HepG2 (cell line): ENCODE measurements around the gene PKM. TPM values are rescaled to one million over a fixed set of nuclear protein-coding genes. Genes with fewer than 3 reads are reported as not detected.
A peak's percentile ranks its signal among the peaks of the same experiment; 100 is the strongest.

Experiments used
- ATAC-seq: fragments of 200-7000 bp; cut with Tn5 transposase; 3 replicates; pipeline ENCODE4 v1.9.1; 2020; ENCODE audit warnings: mild to moderate bottlenecking, moderate library complexity
- BruUV-seq: library from RNA; stranded (reverse); fragments of 400-500 nt; replicated peaks from 2 replicates; lab custom pipeline; 2021; lab: Mats Ljungman, UMichigan
- CTCF ChIA-PET: fragments of 300-600 bp; formaldehyde crosslinking; extraction: SDS; loops from one replicate; lab custom pipeline; 2021; ENCODE audit warnings: low total read pairs, inconsistent platforms, low intra/inter-chr PET ratio; lab: Yijun Ruan, JAX
- POLR2A ChIA-PET: fragments of 350-600 bp; sonication (Branson Sonifier 250); formaldehyde crosslinking; loops from one replicate; lab custom pipeline; 2020; ENCODE audit warnings: antibody characterized with exemption, inconsistent platforms; lab: Yijun Ruan, JAX
- DNase-seq: peaks from one replicate; pipeline ENCODE4 v3.0.0-alpha.2; 2015; ENCODE audit warnings: low spot score
- FAIRE-seq: peaks from 3 replicates; lab custom pipeline; 2011; peaks lifted over from hg19 to GRCh38; lab: Jason Lieb, UNC
- H2AFZ ChIP-seq: one replicate; pipeline ENCODE4 v1.6.1; 2011; ENCODE audit warnings: low read length, inconsistent platforms
- H3K27ac ChIP-seq: fragments of 300-600 bp; 3 replicates; pipeline ENCODE4 v1.8.0; 2011; ENCODE audit warnings: mixed run types, mild to moderate bottlenecking, mixed read lengths, low read length, inconsistent platforms; ENCODE audit not compliant: insufficient read depth; ENCODE audit errors: extremely low read length
- H3K27me3 ChIP-seq, 2 experiments: fragments of 200-600 bp in 1 of 2; 2 replicates in 1 of 2; 3 replicates in 1 of 2; pipeline versions ENCODE4 v1.6.0 to v1.8.0; 2011; ENCODE audit warnings: low read length in 2 of 2, mild to moderate bottlenecking in 2 of 2, moderate library complexity in 2 of 2, inconsistent platforms in 1 of 2; ENCODE audit not compliant: insufficient read depth in 2 of 2, control insufficient read depth in 1 of 2
- H3K36me3 ChIP-seq, 2 experiments: fragments of 200-600 bp in 1 of 2; replicated peaks in 1 of 2; 2 replicates in 1 of 2; 3 replicates in 1 of 2; pipeline versions ENCODE4 v1.5.1 to v1.8.0; 2011; ENCODE audit warnings: low read length in 2 of 2, inconsistent platforms in 1 of 2; ENCODE audit not compliant: insufficient read depth in 2 of 2, control insufficient read depth in 1 of 2
- H3K4me1 ChIP-seq: 2 replicates; pipeline ENCODE4 v1.5.1; 2012; ENCODE audit warnings: low read length, inconsistent platforms; ENCODE audit not compliant: insufficient read depth
- H3K4me2 ChIP-seq: 2 replicates; pipeline ENCODE4 v1.6.0; 2011; ENCODE audit warnings: low read depth, low read length, inconsistent platforms
- H3K4me3 ChIP-seq, 3 experiments: fragments of 200-600 bp in 1 of 3; sonication (generic), shearing (Covaris generic) in 1 of 3; replicated peaks in 1 of 3; 2 replicates each; pipeline ENCODE4 v1.5.1; 2011 to 2016; ENCODE audit warnings: low read length in 3 of 3, inconsistent platforms in 2 of 3, low read depth in 2 of 3, mild to moderate bottlenecking in 2 of 3, control low read depth in 1 of 3, mixed read lengths in 1 of 3; ENCODE audit not compliant: insufficient read depth in 1 of 3
- H3K79me2 ChIP-seq: one replicate; pipeline ENCODE4 v1.6.1; 2011; ENCODE audit warnings: low read length, inconsistent platforms; ENCODE audit not compliant: insufficient read depth
- H3K9ac ChIP-seq: 2 replicates; pipeline ENCODE4 v1.6.0; 2011; ENCODE audit warnings: mild to moderate bottlenecking, low read depth, low read length, inconsistent platforms; ENCODE audit not compliant: insufficient read depth
- H3K9me3 ChIP-seq: 2 replicates; pipeline ENCODE4 v1.5.1; 2012; ENCODE audit warnings: mild to moderate bottlenecking, low read length
- H4K20me1 ChIP-seq: 2 replicates; pipeline ENCODE4 v1.6.0; 2011; ENCODE audit warnings: inconsistent platforms, mild to moderate bottlenecking, low read length, moderate library complexity; ENCODE audit not compliant: insufficient read depth
- CEBPB ChIP-seq: IDR thresholded peaks from 2 replicates; pipeline ENCODE4 v1.6.1; 2011; ENCODE audit warnings: low read depth, low read length, improper control_type of control experiment, borderline replicate concordance
- HMGA1 ChIP-seq: sonication (generic); formaldehyde crosslinking; conservative IDR thresholded peaks from 2 replicates; pipeline ENCODE4 v1.4.0; 2020; ENCODE audit warnings: missing genetic modification reagents
- JUND ChIP-seq: sonication (generic); formaldehyde crosslinking; IDR thresholded peaks from 2 replicates; pipeline ENCODE4 v1.8.0; 2022; ENCODE audit warnings: mild to moderate bottlenecking, missing genetic modification reagents
- MTA1 ChIP-seq: sonication (generic); formaldehyde crosslinking; IDR thresholded peaks from 2 replicates; pipeline ENCODE4 v1.4.0; 2020; ENCODE audit warnings: missing genetic modification reagents, mild to moderate bottlenecking, borderline replicate concordance
- TP53 ChIP-seq: sonication (generic); formaldehyde crosslinking; conservative IDR thresholded peaks from 2 replicates; pipeline ENCODE4 v1.4.0; 2020; ENCODE audit warnings: missing genetic modification reagents
- ZNF367 ChIP-seq: sonication (generic); formaldehyde crosslinking; IDR thresholded peaks from 2 replicates; pipeline ENCODE4 v1.4.0; 2020; ENCODE audit warnings: missing genetic modification reagents, borderline replicate concordance
- ZNF670 ChIP-seq: sonication (generic); formaldehyde crosslinking; IDR thresholded peaks from 2 replicates; pipeline ENCODE4 v1.8.0; 2022; ENCODE audit warnings: mild to moderate bottlenecking, missing genetic modification reagents, borderline replicate concordance
- ZSCAN12 ChIP-seq: sonication (generic); formaldehyde crosslinking; IDR thresholded peaks from 2 replicates; pipeline ENCODE4 v1.9.0; 2021; ENCODE audit warnings: mild to moderate bottlenecking, missing genetic modification reagents
- WGBS: methylation state at CpG from one replicate; pipeline ENCODE4 v1.1.6; 2017; ENCODE audit warnings: low lambda C conversion rate; 5-methylcytosine and 5-hydroxymethylcytosine counted together
- in situ Hi-C: cut with HindIII; loops from 2 replicates; pipeline ENCODE4 v1.10.0; 2017; ENCODE audit warnings: low pct_unique_long_range_greater_than_20kb; ENCODE audit not compliant: extremely low pct_ligation_motif_present
- intact Hi-C: fragments of 100-400 bp; cut with micrococcal nuclease; formaldehyde crosslinking; loops from one replicate; pipeline ENCODE4 v1.10.0; 2022; ENCODE audit not compliant: unreplicated experiment
- polyA plus RNA-seq, 8 experiments: library from polyadenylated mRNA; depleted of rRNA in 3 of 8; stranded (reverse) in 7 of 8; unstranded in 1 of 8; fragments of >200 nt; fragmentation: Illumina TruSeq in 4 of 8; extraction: Trizol in 4 of 8; gene quantifications; 2 replicates each; pipeline versions ENCODE4 v1.2.1 to v1.2.3, GENCODE V29; 2011 to 2016; ENCODE audit warnings: low read depth in 4 of 8, missing spikeins in 1 of 8, mixed read lengths in 1 of 8; ENCODE audit not compliant: insufficient read depth in 1 of 8
- total RNA-seq, 5 experiments: library from RNA; depleted of rRNA; stranded (reverse); fragments of >200 nt; fragmentation: Illumina TruSeq; extraction: Trizol; gene quantifications; 2 replicates each; pipeline ENCODE4 v1.2.3, GENCODE V29; 2016; ENCODE audit warnings: low read depth in 1 of 5
- TF ChIP-seq, protein P1 (sequence below): sonication (generic); formaldehyde crosslinking; IDR thresholded peaks from 2 replicates; pipeline ENCODE4 v1.4.0; 2020; ENCODE audit warnings: missing genetic modification reagents

Gene PKM
- total and polyA plus RNA-seq, 2 of the 13 experiments (the other 11 are each of a cell fraction or from before 2014, with no cell fraction given) = 488 to 780 TPM

DNA sequence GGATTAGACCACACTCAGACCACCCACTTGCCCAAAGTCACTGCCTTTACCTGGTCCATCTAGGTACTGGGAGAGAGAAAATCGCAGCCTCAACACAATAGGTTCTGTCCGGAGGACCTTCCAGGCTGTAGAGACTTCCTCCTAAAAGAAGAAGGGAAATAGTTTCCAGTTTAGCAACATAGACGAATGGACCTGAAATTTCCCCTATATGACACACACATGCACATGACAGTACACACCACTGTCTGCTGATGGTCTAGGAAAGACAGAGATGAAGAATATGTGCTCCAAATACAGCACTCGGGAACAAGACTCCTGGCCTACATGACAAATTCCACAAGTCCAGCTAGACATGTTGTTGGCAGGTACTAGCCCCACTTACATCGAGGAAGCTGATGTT, 34.0 kb upstream of the PKM start:
- 52% methylated on average over 5 of the region's 5 CpGs for WGBS
- no peaks in the 10 kb centered on the region for H4K20me1 ChIP-seq
- H3K4me2 ChIP-seq = no peak overlapping the region
- DNase-seq (no peak), FAIRE-seq (no peak), ATAC-seq (no peak)
- H3K27me3 ChIP-seq = no peaks in the 10 kb centered on the region; a peak in 1 of 5 replicates
- H3K9me3 ChIP-seq = no peaks in the 10 kb centered on the region
- in situ Hi-C loops (no loop called here), intact Hi-C loops (no loop called here)
- no peaks in the 10 kb centered on the region for H3K4me1 ChIP-seq
- TF ChIP-seq HMGA1 (no peak), ZSCAN12 (CRISPR knock-in tag) (no peak)
- no TSS peak for BruUV-seq
- H3K9ac ChIP-seq = no peak overlapping the region
- no peaks in the 10 kb centered on the region for H3K79me2 ChIP-seq
- CTCF ChIA-PET = no interaction called here
- no peak overlapping the region for H2AFZ ChIP-seq
- no peak overlapping the region for H3K4me3 ChIP-seq
- H3K36me3 ChIP-seq = no peaks in the 10 kb centered on the region
- H3K27ac ChIP-seq = no peak overlapping the region
- POLR2A ChIA-PET = no interaction called here

DNA sequence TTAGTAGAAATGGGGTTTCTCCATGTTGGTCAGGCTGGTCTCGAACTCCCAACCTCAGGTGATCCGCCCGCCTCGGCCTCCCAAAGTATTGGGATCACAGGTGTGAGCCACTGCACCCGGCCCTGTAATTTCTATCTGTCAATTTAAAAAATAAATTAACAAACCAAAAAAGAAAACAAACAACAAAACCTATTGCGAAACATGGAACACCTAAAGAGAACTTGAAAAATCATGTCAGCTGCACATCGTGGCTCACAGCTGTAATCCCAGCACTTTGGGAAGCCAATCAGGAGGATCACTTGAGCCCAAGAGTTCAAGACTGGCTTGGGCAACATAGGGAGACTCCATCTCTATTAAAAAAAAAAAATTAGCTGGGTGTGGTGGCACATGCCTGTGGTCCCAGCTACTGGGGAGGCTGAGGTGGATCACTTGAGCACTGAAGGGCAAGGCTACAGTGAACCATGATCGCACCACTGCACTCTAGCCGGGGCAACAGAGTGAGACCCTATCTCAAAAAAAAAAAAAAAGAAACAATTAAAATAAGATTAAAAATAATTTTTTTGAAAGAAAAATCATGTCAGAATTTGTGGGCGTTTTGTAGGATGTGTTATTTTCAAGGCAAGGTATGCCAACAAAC, 21.8 kb upstream of the PKM start:
- no peak overlapping the region for H3K9ac ChIP-seq
- DNase-seq = no peak
- CTCF ChIA-PET = no interaction called here
- H3K36me3 ChIP-seq = no peaks in the 10 kb centered on the region
- no peaks in the 10 kb centered on the region for H4K20me1 ChIP-seq
- FAIRE-seq = no peak
- H3K9me3 ChIP-seq = no peaks in the 10 kb centered on the region
- BruUV-seq = no TSS peak
- H3K4me1 ChIP-seq = no peaks in the 10 kb centered on the region
- ATAC-seq = no peak
- no peaks in the 10 kb centered on the region for H3K79me2 ChIP-seq
- H3K27ac ChIP-seq = no peak overlapping the region
- peaks cover 0 to 5% of the 10 kb centered on the region in 2 experiments; a peak in 2 of 5 replicates for H3K27me3 ChIP-seq
- no peak overlapping the region for H3K4me2 ChIP-seq
- peak; percentile 62; the same call in 1 of the 2 replicates for TF ChIP-seq CEBPB
- TF ChIP-seq ZNF670 (CRISPR knock-in tag) = no peak
- TF ChIP-seq, protein P1, sequence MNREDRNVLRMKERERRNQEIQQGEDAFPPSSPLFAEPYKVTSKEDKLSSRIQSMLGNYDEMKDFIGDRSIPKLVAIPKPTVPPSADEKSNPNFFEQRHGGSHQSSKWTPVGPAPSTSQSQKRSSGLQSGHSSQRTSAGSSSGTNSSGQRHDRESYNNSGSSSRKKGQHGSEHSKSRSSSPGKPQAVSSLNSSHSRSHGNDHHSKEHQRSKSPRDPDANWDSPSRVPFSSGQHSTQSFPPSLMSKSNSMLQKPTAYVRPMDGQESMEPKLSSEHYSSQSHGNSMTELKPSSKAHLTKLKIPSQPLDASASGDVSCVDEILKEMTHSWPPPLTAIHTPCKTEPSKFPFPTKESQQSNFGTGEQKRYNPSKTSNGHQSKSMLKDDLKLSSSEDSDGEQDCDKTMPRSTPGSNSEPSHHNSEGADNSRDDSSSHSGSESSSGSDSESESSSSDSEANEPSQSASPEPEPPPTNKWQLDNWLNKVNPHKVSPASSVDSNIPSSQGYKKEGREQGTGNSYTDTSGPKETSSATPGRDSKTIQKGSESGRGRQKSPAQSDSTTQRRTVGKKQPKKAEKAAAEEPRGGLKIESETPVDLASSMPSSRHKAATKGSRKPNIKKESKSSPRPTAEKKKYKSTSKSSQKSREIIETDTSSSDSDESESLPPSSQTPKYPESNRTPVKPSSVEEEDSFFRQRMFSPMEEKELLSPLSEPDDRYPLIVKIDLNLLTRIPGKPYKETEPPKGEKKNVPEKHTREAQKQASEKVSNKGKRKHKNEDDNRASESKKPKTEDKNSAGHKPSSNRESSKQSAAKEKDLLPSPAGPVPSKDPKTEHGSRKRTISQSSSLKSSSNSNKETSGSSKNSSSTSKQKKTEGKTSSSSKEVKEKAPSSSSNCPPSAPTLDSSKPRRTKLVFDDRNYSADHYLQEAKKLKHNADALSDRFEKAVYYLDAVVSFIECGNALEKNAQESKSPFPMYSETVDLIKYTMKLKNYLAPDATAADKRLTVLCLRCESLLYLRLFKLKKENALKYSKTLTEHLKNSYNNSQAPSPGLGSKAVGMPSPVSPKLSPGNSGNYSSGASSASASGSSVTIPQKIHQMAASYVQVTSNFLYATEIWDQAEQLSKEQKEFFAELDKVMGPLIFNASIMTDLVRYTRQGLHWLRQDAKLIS (CRISPR knock-in tag) = no peak
- TF ChIP-seq TP53 = no peak
- TF ChIP-seq ZNF367 (CRISPR knock-in tag) = no peak
- TF ChIP-seq JUND (CRISPR knock-in tag) = no peak
- no peak for TF ChIP-seq MTA1
- H2AFZ ChIP-seq = no peak overlapping the region
- WGBS = 72% methylated on average over 10 of the region's 10 CpGs
- POLR2A ChIA-PET = no interaction called here
- no peak overlapping the region for H3K4me3 ChIP-seq
- intact Hi-C loops = no loop called here
- in situ Hi-C loops = no loop called here
